Neural cell (in vitro differentiated cells): Measurements from ENCODE around the gene ARHGAP42. TPM values are rescaled to one million over a fixed set of nuclear protein-coding genes. Genes with fewer than 3 reads are reported as not detected.

Experiments used
- H2AFZ ChIP-seq: fragments of 200-600, 300-800 bp; sonication (generic), shearing (Covaris generic); 2 replicates; pipeline ENCODE4 v1.6.0; 2014; ENCODE audit warnings: low read depth, mild to moderate bottlenecking, antibody characterized with exemption, low read length, moderate library complexity
- H3F3A ChIP-seq: fragments of 200-600 bp; shearing (Covaris generic); 2 replicates; pipeline ENCODE4 v1.6.1; 2016; ENCODE audit warnings: mild to moderate bottlenecking, moderate library complexity, mixed read lengths, antibody characterized with exemption, low read length; ENCODE audit not compliant: insufficient read depth, poor library complexity, severe bottlenecking
- H3K27ac ChIP-seq: fragments of 200-600, 300-800 bp; sonication (generic), shearing (Covaris generic); 2 replicates; pipeline ENCODE4 v1.5.1; 2014; ENCODE audit warnings: mild to moderate bottlenecking, low read length, moderate library complexity
- H3K27me3 ChIP-seq: fragments of 300-800, 200-600 bp; sonication (generic), shearing (Covaris generic); 2 replicates; pipeline ENCODE4 v1.6.0; 2014; ENCODE audit warnings: mild to moderate bottlenecking, low read depth, low read length, moderate library complexity; ENCODE audit not compliant: insufficient read depth
- H3K36me3 ChIP-seq: fragments of 300-800, 200-600 bp; sonication (generic), shearing (Covaris generic); 2 replicates; pipeline ENCODE4 v1.5.1; 2014; ENCODE audit warnings: mild to moderate bottlenecking, antibody characterized with exemption, low read length, moderate library complexity; ENCODE audit not compliant: insufficient read depth
- H3K4me2 ChIP-seq: fragments of 300-800, 200-600 bp; sonication (generic), shearing (Covaris generic); 2 replicates; pipeline ENCODE4 v1.6.0; 2014; ENCODE audit warnings: mild to moderate bottlenecking, low read length
- H3K4me3 ChIP-seq: fragments of 300-800, 200-600 bp; sonication (generic), shearing (Covaris generic); 2 replicates; pipeline ENCODE4 v1.5.1; 2014; ENCODE audit warnings: mild to moderate bottlenecking, low read length, moderate library complexity
- H3K79me2 ChIP-seq: fragments of 200-600 bp; shearing (Covaris generic); replicated peaks from 2 replicates; pipeline ENCODE4 v1.6.0; 2014; ENCODE audit warnings: mild to moderate bottlenecking, low read length, moderate library complexity; ENCODE audit not compliant: insufficient read depth
- H3K9ac ChIP-seq: fragments of 300-800, 200-600 bp; sonication (generic), shearing (Covaris generic); 2 replicates; pipeline ENCODE4 v1.6.1; 2016; ENCODE audit warnings: mild to moderate bottlenecking, low read length, mixed read lengths
- H3K9me2 ChIP-seq: fragments of 200-600 bp; shearing (Covaris generic); 2 replicates; pipeline ENCODE4 v1.6.1; 2016; ENCODE audit warnings: mild to moderate bottlenecking, low read length, mixed read lengths; ENCODE audit not compliant: insufficient read depth
- H3K9me3 ChIP-seq: fragments of 200-600, 300-800 bp; sonication (generic), shearing (Covaris generic); 2 replicates; pipeline ENCODE4 v1.6.1; 2016; ENCODE audit warnings: mild to moderate bottlenecking, mixed run types, low read length, moderate library complexity, mixed read lengths
- H4K20me1 ChIP-seq: fragments of 200-600 bp; shearing (Covaris generic); 2 replicates; pipeline ENCODE4 v1.6.1; 2016; ENCODE audit warnings: mild to moderate bottlenecking, mixed run types; ENCODE audit not compliant: insufficient read depth
- CTCF ChIP-seq: fragments of 450-650 bp; IDR thresholded peaks from 2 replicates; pipeline ENCODE4 v1.5.1; 2014; ENCODE audit warnings: antibody characterized with exemption, mild to moderate bottlenecking, moderate library complexity; ENCODE audit not compliant: poor library complexity, severe bottlenecking
- EP300 ChIP-seq: fragments of 450-650 bp; conservative IDR thresholded peaks from 2 replicates; pipeline ENCODE4 v1.6.1; 2014; ENCODE audit warnings: antibody characterized with exemption, mild to moderate bottlenecking, moderate library complexity; ENCODE audit not compliant: poor library complexity, severe bottlenecking
- EZH2 ChIP-seq: fragments of 200-600, 300-800 bp; shearing (Covaris generic), sonication (generic); IDR thresholded peaks from 2 replicates; pipeline ENCODE4 v1.6.1; 2014; ENCODE audit warnings: antibody characterized with exemption, low read length, borderline replicate concordance, mild to moderate bottlenecking; ENCODE audit not compliant: insufficient read depth, poor library complexity, severe bottlenecking
- MXI1 ChIP-seq: fragments of 450-650 bp; conservative IDR thresholded peaks from 2 replicates; pipeline ENCODE4 v1.6.1; 2014; ENCODE audit warnings: antibody characterized with exemption, mild to moderate bottlenecking; ENCODE audit not compliant: poor library complexity, severe bottlenecking
- POLR2AphosphoS5 ChIP-seq: IDR thresholded peaks from 2 replicates; pipeline ENCODE4 v1.6.1; 2012
- RAD21 ChIP-seq: fragments of 450-650 bp; conservative IDR thresholded peaks from 2 replicates; pipeline ENCODE4 v1.6.1; 2014; ENCODE audit warnings: antibody characterized with exemption, mild to moderate bottlenecking, moderate library complexity
- REST ChIP-seq: IDR thresholded peaks from 2 replicates; pipeline ENCODE4 v1.6.1; 2012; ENCODE audit warnings: borderline replicate concordance
- SMC3 ChIP-seq: fragments of 450-650 bp; conservative IDR thresholded peaks from 2 replicates; pipeline ENCODE4 v1.6.1; 2014; ENCODE audit warnings: antibody characterized with exemption, mild to moderate bottlenecking, moderate library complexity; ENCODE audit not compliant: poor library complexity
- TAF1 ChIP-seq: IDR thresholded peaks from 2 replicates; pipeline ENCODE4 v1.6.1; 2012; ENCODE audit warnings: low read depth
- polyA plus RNA-seq: library from polyadenylated mRNA; depleted of rRNA; stranded (reverse); fragments of >200 nt; gene quantifications from 2 replicates; pipeline ENCODE4 v1.2.3, GENCODE V29; 2014

Gene ARHGAP42
- polyA plus RNA-seq, 1 donor from 2014 or later = 0.64 TPM

DNA sequence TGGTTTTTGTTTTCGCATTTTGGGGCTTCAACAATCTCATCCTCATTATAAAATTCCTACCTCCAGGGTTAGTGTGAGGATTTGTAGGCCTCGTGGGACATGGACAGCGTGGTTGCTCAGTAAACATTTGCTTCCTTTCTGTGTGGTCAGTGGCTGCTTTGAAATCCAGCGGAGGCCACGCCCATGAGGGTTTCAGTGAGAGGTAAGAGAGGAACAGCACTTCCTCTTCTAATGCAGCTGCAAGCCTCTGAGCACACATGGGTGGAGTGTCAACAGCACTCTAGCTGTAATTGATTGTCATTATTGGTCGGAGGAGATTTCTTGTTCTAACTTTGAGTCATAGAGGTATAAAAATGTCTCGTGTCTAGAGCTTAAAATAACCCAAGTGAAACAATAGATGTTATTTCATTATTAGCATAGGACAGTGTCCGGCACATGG, 6.0 kb upstream of the ARHGAP42 start:
- Histone ChIP-seq H3K9me2 (no peaks in the 10 kb centered on the region), H3K4me3 (no peak overlapping the region), H3K9ac (no peak overlapping the region), H3K9me3 (no peaks in the 10 kb centered on the region), H3K4me2 (no peak overlapping the region), H4K20me1 (no peaks in the 10 kb centered on the region), H3K27ac (no peak overlapping the region), H3K36me3 (no peaks in the 10 kb centered on the region), H3K27me3 (no peaks in the 10 kb centered on the region), H3K79me2 (no peaks in the 10 kb centered on the region), H2AFZ (no peak overlapping the region), H3F3A (no peaks in the 10 kb centered on the region)
- TF ChIP-seq REST = no peak
- TF ChIP-seq SMC3 = no peak
- no peak for TF ChIP-seq EZH2
- no peak for TF ChIP-seq CTCF
- no peak for TF ChIP-seq TAF1

DNA sequence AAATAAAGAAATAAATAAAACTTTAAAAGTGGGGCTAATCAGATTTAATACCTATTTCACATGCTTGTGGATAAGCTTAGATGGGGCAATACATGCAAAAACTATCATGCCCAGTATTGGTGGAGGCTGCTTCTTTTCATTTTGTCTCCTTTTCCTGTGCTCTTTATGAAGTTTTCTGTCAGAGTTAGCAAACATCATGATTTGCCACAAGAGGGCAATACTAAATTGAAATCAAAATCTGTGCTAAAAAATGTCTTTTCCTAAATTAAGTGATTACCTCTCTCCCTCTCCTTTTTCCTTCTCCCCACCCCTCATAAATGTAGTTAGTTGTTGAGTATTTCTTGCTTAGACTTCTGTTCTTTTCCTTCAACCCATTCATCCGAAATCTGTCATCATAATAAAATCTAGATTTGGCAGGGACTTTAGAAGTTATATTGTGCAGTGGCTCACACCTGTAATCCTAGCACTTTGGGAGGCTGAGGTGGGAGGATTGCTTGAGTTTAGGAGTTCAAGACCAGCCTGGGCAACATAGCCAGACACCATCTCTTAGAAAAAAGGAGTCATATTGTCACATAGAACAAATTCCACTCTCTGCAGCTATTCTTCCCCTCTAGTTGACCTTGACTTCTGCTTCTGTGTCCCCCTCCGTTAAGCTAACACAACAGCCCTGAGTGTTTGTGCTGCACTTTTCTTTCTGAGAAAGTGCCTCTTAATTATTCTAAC, 4.7 kb upstream of the ARHGAP42 start:
- H3K27ac ChIP-seq = no peak overlapping the region
- H3K79me2 ChIP-seq = no peaks in the 10 kb centered on the region
- peaks cover 10% of the 10 kb centered on the region for H3K27me3 ChIP-seq
- H3K9me2 ChIP-seq = no peaks in the 10 kb centered on the region
- no peaks in the 10 kb centered on the region for H3K36me3 ChIP-seq
- no peak overlapping the region for H3K4me2 ChIP-seq
- H3F3A ChIP-seq = no peaks in the 10 kb centered on the region
- TF ChIP-seq SMC3 = peak; percentile 36
- no peak for TF ChIP-seq TAF1
- TF ChIP-seq CTCF = peak; percentile 42
- peak; percentile 36 for TF ChIP-seq RAD21
- TF ChIP-seq EP300 = no peak
- TF ChIP-seq POLR2AphosphoS5 = no peak
- no peak for TF ChIP-seq MXI1
- no peak for TF ChIP-seq EZH2
- TF ChIP-seq REST = no peak
- H3K9me3 ChIP-seq = no peaks in the 10 kb centered on the region
- H3K9ac ChIP-seq = no peak overlapping the region
- no peaks in the 10 kb centered on the region for H4K20me1 ChIP-seq
- H2AFZ ChIP-seq = no peak overlapping the region
- H3K4me3 ChIP-seq = no peak overlapping the region
